ENCODE measurements around the gene SRSF1.
A peak's percentile ranks its signal among the peaks of the same experiment; 100 is the strongest.

Gene SRSF1

GRCh38 chr17:58019521-58019920 lies 12.5 kb upstream of the SRSF1 start:
- FAIRE-seq (no peak), DNase-seq (ENCODE audit: insufficient read length, low spot score) (no peak)

GRCh38 chr17:58019039-58019438 lies 12.0 kb upstream of the SRSF1 start:
- DNase-seq (ENCODE audit: insufficient read length, low spot score) (no peak), FAIRE-seq (no peak)

GRCh38 chr17:58010067-58010799 lies 3.2 kb upstream of the SRSF1 start:
- DNase-seq (ENCODE audit: insufficient read length, low spot score) (no peak), FAIRE-seq (no peak)

- no peak for FAIRE-seq
- no peak for DNase-seq (ENCODE audit: insufficient read length, low spot score)
These were observed 998 bp upstream of the SRSF1 start for GRCh38 chr17:58007781-58008706.

- FAIRE-seq (no peak), DNase-seq (ENCODE audit: insufficient read length, low spot score) (peak; percentile 66)
These were observed 504 bp downstream of the SRSF1 start for GRCh38 chr17:58006560-58006923.

- peak; percentile 23 for FAIRE-seq
These were observed 1.1 kb downstream of the SRSF1 start for GRCh38 chr17:58005728-58006559.

GRCh38 chr17:58005031-58005727 lies 1.9 kb downstream of the SRSF1 start:
- FAIRE-seq: no peak

More at GRCh38 chr17:58005728-58006559, 1.1 kb downstream of the SRSF1 start:
- no peak for DNase-seq (ENCODE audit: insufficient read length, low spot score)

GRCh38 chr17:58004060-58004459 lies 3.0 kb downstream of the SRSF1 start:
- FAIRE-seq (no peak), DNase-seq (ENCODE audit: insufficient read length, low spot score) (no peak)

More at GRCh38 chr17:58005031-58005727, 1.9 kb downstream of the SRSF1 start:
- no peak for DNase-seq (ENCODE audit: insufficient read length, low spot score)

GRCh38 chr17:58002973-58003372 lies 4.1 kb downstream of the SRSF1 start:
- FAIRE-seq (no peak), DNase-seq (ENCODE audit: insufficient read length, low spot score) (no peak)

- DNase-seq (ENCODE audit: insufficient read length, low spot score) (no peak), FAIRE-seq (no peak)
These were observed 4.7 kb downstream of the SRSF1 start for GRCh38 chr17:58002154-58002948.

- DNase-seq (ENCODE audit: insufficient read length, low spot score) (no peak), FAIRE-seq (no peak)
These were observed 5.5 kb downstream of the SRSF1 start for GRCh38 chr17:58001461-58002124.

GRCh38 chr17:57999496-58000017 lies 7.5 kb downstream of the SRSF1 start:
- FAIRE-seq (no peak), DNase-seq (ENCODE audit: insufficient read length, low spot score) (peak; percentile 56)

GRCh38 chr17:57999010-57999495 lies 8.0 kb downstream of the SRSF1 start:
- FAIRE-seq (no peak), DNase-seq (ENCODE audit: insufficient read length, low spot score) (no peak)

GRCh38 chr17:57997085-57997809 lies 9.8 kb downstream of the SRSF1 start:
- FAIRE-seq: no peak
- no peak for DNase-seq (ENCODE audit: insufficient read length, low spot score)

- DNase-seq (ENCODE audit: insufficient read length, low spot score) (peak; percentile 88), FAIRE-seq (peak; percentile 69)
These were observed 11.7 kb downstream of the SRSF1 start for GRCh38 chr17:57995076-57995956.

- no peak for DNase-seq (ENCODE audit: insufficient read length, low spot score)
- FAIRE-seq: no peak
These were observed 12.6 kb downstream of the SRSF1 start for GRCh38 chr17:57994436-57994835.

Measured in HTR-8/SVneo (cell line).